OCI-LY1 (cell line): ENCODE results near the gene PLEKHG2.
A peak's percentile ranks its signal among the peaks of the same experiment; 100 is the strongest.

ENCODE experiments used
- H2AFZ ChIP-seq: fragments of 200-600 bp; sonication (generic), shearing (Covaris generic); 2 replicates; pipeline ENCODE4 v1.6.0; 2014; ENCODE audit warnings: antibody characterized with exemption, mild to moderate bottlenecking, low read length
- H3F3A ChIP-seq: fragments of 200-600 bp; sonication (generic), shearing (Covaris generic); 2 replicates; pipeline ENCODE4 v1.6.0; 2014; ENCODE audit warnings: mild to moderate bottlenecking, antibody characterized with exemption, low read length, moderate library complexity; ENCODE audit not compliant: insufficient read depth
- H3K27ac ChIP-seq: fragments of 200-600 bp; sonication (generic); 2 replicates; pipeline ENCODE4 v1.5.1; 2014; ENCODE audit warnings: low read length, mixed run types, mild to moderate bottlenecking, low read depth; ENCODE audit not compliant: poor library complexity, severe bottlenecking
- H3K27me3 ChIP-seq: fragments of 200-600 bp; sonication (generic); 2 replicates; pipeline ENCODE4 v1.6.0; 2014; ENCODE audit warnings: antibody characterized with exemption, mild to moderate bottlenecking, low read length, moderate library complexity; ENCODE audit not compliant: insufficient read depth
- H3K36me3 ChIP-seq: fragments of 200-600 bp; sonication (generic); 2 replicates; pipeline ENCODE4 v1.6.1; 2014; ENCODE audit warnings: mild to moderate bottlenecking, antibody characterized with exemption, low read length, moderate library complexity, mixed read lengths; ENCODE audit not compliant: insufficient read depth
- H3K4me1 ChIP-seq: fragments of 200-600 bp; sonication (generic); 2 replicates; pipeline ENCODE4 v1.5.1; 2014; ENCODE audit warnings: mild to moderate bottlenecking, low read length, moderate library complexity; ENCODE audit not compliant: insufficient read depth, severe bottlenecking
- H3K4me2 ChIP-seq: fragments of 200-600 bp; sonication (generic), shearing (Covaris generic); 2 replicates; pipeline ENCODE4 v1.6.1; 2014; ENCODE audit warnings: low read length
- H3K4me3 ChIP-seq: fragments of 200-600 bp; sonication (generic); 2 replicates; pipeline ENCODE4 v1.5.1; 2014; ENCODE audit warnings: low read length, low read depth, mild to moderate bottlenecking, mixed read lengths; ENCODE audit not compliant: poor library complexity, severe bottlenecking
- H3K79me2 ChIP-seq: fragments of 200-600 bp; shearing (Covaris generic); 2 replicates; pipeline ENCODE4 v1.6.1; 2016; ENCODE audit warnings: mixed run types, low read length, mixed read lengths; ENCODE audit not compliant: insufficient read depth
- H3K9ac ChIP-seq: fragments of 200-600 bp; sonication (generic), shearing (Covaris generic); 2 replicates; pipeline ENCODE4 v1.6.1; 2014; ENCODE audit warnings: mild to moderate bottlenecking, low read length, mixed read lengths
- H3K9me2 ChIP-seq: fragments of 200-600 bp; sonication (generic), shearing (Covaris generic); 2 replicates; pipeline ENCODE4 v1.6.1; 2014; ENCODE audit warnings: low read depth, mild to moderate bottlenecking, low read length, mixed read lengths
- H3K9me3 ChIP-seq: fragments of 200-600 bp; shearing (Covaris generic); 2 replicates; pipeline ENCODE4 v1.6.1; 2014; ENCODE audit warnings: low read length, mixed read lengths
- H4K20me1 ChIP-seq: fragments of 200-600 bp; sonication (generic), shearing (Covaris generic); 2 replicates; pipeline ENCODE4 v1.6.0; 2016; ENCODE audit warnings: mild to moderate bottlenecking, low read length; ENCODE audit not compliant: insufficient read depth
- EZH2 ChIP-seq: fragments of 200-600 bp; sonication (generic), shearing (Covaris generic); IDR thresholded peaks from 2 replicates; pipeline ENCODE4 v1.8.0; 2017; ENCODE audit warnings: borderline replicate concordance, mixed run types, mild to moderate bottlenecking, antibody characterized with exemption, low read length, moderate library complexity, mixed read lengths
- TF ChIP-seq, protein P1 (sequence below): fragments of 200-600 bp; sonication (generic), shearing (Covaris generic); IDR thresholded peaks from 2 replicates; pipeline ENCODE4 v1.5.1; 2017; ENCODE audit warnings: mild to moderate bottlenecking, antibody characterized with exemption, low read length, moderate library complexity, mixed read lengths

PLEKHG2 gene

DNA sequence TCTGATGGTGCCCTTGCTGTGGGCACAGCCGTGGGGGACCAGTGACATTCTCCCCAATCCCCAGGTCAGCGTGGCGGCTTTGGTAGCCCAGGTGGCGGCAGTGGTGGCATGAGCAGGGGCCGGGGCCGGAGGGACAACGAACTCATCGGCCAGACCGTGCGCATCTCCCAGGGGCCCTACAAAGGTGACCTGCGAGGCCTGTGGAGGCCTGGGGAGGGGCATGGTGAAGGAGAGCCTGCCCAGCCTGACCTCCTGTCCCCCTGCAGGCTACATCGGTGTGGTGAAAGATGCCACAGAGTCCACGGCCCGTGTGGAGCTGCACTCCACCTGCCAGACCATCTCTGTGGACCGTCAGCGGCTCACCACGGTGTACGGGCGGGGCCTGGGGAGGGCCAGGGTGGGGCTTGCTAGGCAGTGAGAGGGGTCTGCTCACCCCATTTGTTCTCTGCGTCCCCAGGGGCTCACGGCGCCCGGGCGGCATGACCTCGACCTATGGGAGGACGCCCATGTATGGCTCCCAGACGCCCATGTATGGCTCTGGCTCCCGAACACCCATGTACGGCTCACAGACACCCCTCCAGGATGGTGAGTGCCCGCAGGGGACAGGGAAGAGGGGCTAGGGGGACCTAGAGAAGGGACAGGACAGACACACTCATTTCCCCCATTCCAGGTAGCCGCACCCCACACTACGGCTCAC, 60.4 kb downstream of the PLEKHG2 start:
- H3K36me3 ChIP-seq: peaks cover 87% of the 10 kb centered on the region
- no peak overlapping the region for H3K4me2 ChIP-seq
- no peaks in the 10 kb centered on the region for H3K9me2 ChIP-seq
- H3K27me3 ChIP-seq: no peaks in the 10 kb centered on the region
- no peaks in the 10 kb centered on the region for H3K79me2 ChIP-seq
- TF ChIP-seq EZH2: no peak
- TF ChIP-seq, protein P1, sequence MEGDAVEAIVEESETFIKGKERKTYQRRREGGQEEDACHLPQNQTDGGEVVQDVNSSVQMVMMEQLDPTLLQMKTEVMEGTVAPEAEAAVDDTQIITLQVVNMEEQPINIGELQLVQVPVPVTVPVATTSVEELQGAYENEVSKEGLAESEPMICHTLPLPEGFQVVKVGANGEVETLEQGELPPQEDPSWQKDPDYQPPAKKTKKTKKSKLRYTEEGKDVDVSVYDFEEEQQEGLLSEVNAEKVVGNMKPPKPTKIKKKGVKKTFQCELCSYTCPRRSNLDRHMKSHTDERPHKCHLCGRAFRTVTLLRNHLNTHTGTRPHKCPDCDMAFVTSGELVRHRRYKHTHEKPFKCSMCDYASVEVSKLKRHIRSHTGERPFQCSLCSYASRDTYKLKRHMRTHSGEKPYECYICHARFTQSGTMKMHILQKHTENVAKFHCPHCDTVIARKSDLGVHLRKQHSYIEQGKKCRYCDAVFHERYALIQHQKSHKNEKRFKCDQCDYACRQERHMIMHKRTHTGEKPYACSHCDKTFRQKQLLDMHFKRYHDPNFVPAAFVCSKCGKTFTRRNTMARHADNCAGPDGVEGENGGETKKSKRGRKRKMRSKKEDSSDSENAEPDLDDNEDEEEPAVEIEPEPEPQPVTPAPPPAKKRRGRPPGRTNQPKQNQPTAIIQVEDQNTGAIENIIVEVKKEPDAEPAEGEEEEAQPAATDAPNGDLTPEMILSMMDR: no peak
- no peaks in the 10 kb centered on the region for H3F3A ChIP-seq
- no peaks in the 10 kb centered on the region for H3K9me3 ChIP-seq
- no peak overlapping the region for H3K4me3 ChIP-seq
- H3K4me1 ChIP-seq: no peaks in the 10 kb centered on the region
- H3K9ac ChIP-seq: no peak overlapping the region
- H2AFZ ChIP-seq: no peak overlapping the region
- H4K20me1 ChIP-seq: no peaks in the 10 kb centered on the region
- H3K27ac ChIP-seq: no peak overlapping the region

DNA sequence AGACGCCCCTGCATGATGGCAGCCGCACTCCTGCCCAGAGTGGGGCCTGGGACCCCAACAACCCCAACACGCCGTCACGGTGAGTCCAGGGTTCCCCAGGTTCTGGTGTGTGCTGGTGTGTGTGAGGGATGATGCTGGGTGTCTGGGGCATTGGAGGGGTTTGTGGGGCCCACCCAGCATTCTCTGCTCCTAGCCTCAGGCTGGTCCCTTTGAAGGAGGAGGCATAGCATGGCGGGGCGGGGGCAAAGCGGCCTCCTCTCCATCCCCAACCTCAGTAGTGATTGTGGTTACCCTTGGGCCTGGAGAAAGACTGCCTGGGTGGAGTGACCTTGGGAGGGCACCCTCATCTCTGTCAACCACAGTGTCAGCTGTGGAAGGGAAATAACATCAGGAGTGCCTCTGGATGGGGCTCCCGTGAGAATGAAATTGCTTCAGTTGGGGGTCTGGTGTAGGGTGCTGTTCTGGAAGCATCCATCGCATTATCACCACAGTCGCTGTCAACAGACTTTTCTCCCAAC, 61.0 kb downstream of the PLEKHG2 start:
- peaks cover 1% of the 10 kb centered on the region; the same call in 1 of the 2 replicates for H3F3A ChIP-seq
- H3K27ac ChIP-seq: no peak overlapping the region
- no peaks in the 10 kb centered on the region for H3K79me2 ChIP-seq
- H3K9me2 ChIP-seq: no peaks in the 10 kb centered on the region
- no peak overlapping the region for H3K9ac ChIP-seq
- no peak overlapping the region for H2AFZ ChIP-seq
- H3K4me3 ChIP-seq: no peak overlapping the region
- no peak overlapping the region for H3K4me2 ChIP-seq
- no peaks in the 10 kb centered on the region for H3K27me3 ChIP-seq
- peaks cover 81% of the 10 kb centered on the region for H3K36me3 ChIP-seq
- no peaks in the 10 kb centered on the region for H4K20me1 ChIP-seq
- TF ChIP-seq, protein P1: no peak
- TF ChIP-seq EZH2: no peak
- H3K9me3 ChIP-seq: no peaks in the 10 kb centered on the region
- no peaks in the 10 kb centered on the region for H3K4me1 ChIP-seq

DNA sequence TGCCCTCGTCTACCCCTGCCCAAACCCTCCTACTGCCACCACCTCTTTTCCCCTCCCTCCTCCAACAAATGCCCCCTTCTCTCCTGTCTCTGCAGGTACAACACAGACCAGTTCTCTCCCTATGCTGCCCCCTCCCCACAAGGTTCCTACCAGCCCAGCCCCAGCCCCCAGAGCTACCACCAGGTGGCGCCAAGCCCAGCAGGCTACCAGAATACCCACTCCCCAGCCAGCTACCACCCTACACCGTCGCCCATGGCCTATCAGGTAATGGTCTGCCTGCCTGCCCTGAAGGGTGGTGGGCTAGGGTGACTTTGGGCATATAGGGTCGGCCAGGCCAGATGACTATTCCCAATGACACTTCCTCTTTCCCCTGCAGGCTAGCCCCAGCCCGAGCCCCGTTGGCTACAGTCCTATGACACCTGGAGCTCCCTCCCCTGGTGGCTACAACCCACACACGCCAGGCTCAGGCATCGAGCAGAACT, 61.7 kb downstream of the PLEKHG2 start:
- no peak overlapping the region for H3K27ac ChIP-seq
- no peaks in the 10 kb centered on the region for H3K9me2 ChIP-seq
- H3K9ac ChIP-seq: no peak overlapping the region
- no peaks in the 10 kb centered on the region for H3K9me3 ChIP-seq
- no peaks in the 10 kb centered on the region for H3K27me3 ChIP-seq
- no peaks in the 10 kb centered on the region for H3K4me1 ChIP-seq
- H3F3A ChIP-seq: peaks cover 4% of the 10 kb centered on the region; the same call in 1 of the 2 replicates
- TF ChIP-seq EZH2: no peak
- TF ChIP-seq, protein P1: peak; percentile 92
- peaks cover 74% of the 10 kb centered on the region for H3K36me3 ChIP-seq
- no peak overlapping the region for H2AFZ ChIP-seq
- H3K4me3 ChIP-seq: no peak overlapping the region
- H4K20me1 ChIP-seq: no peaks in the 10 kb centered on the region
- H3K79me2 ChIP-seq: no peaks in the 10 kb centered on the region
- H3K4me2 ChIP-seq: no peak overlapping the region
